Stomach (tissue), 4 donors: ENCODE results near the gene IQGAP2.

ENCODE experiments used
- CTCF ChIP-seq, 7 experiments: fragments of 450-650 bp in 4 of 7; fragments of 200-600 bp in 3 of 7; sonication (generic) in 3 of 7; IDR thresholded peaks; one replicate each; pipeline ENCODE4 v1.5.1; 2016 to 2019; ENCODE audit warnings: antibody characterized with exemption in 7 of 7, control low read depth in 2 of 7, mild to moderate bottlenecking in 1 of 7
- POLR2A ChIP-seq, 4 donors: fragments of 450-650 bp; IDR thresholded peaks; one replicate each; pipeline ENCODE4 v1.6.1; 2016; ENCODE audit warnings: antibody characterized with exemption in 4 of 4, control low read depth in 2 of 4, mild to moderate bottlenecking in 1 of 4, moderate library complexity in 1 of 4

- TF ChIP-seq POLR2A (IDR thresholded peaks at IDR 0.05) (no peak), CTCF (IDR thresholded peaks at IDR 0.05) (no peak)
Observed at GRCh38 chr5:76590027-76590426, 186.9 kb downstream of the IQGAP2 start.
